DMS53 treated with DMSO at 0.1 percent for 48 hours (cell line): Measurements from ENCODE around the gene ARVCF.
A peak's percentile ranks its signal among the peaks of the same experiment; 100 is the strongest.

Experiments used
- DNase-seq: peaks from one replicate; lab custom pipeline; 2025; ENCODE audit not compliant: unreplicated experiment; lab: John Stamatoyannopoulos, UW

Gene ARVCF

GRCh38 chr22:20016734-20017621 lies at the start of gene ARVCF:
Gene ARVCF (minus strand): TSS chr22:20016823. CDS start chr22:19990794, 26,029 bp downstream.
- peak; percentile 5 for DNase-seq

- DNase-seq, result no peak
Observed at GRCh38 chr22:20065896-20066616, 49.4 kb upstream of the ARVCF start.

GRCh38 chr22:20064545-20065262 lies 48.1 kb upstream of the ARVCF start:
- DNase-seq, result no peak

GRCh38 chr22:20064140-20064480 lies 47.5 kb upstream of the ARVCF start:
- DNase-seq, result no peak

GRCh38 chr22:20063271-20064139 lies 46.9 kb upstream of the ARVCF start:
- no peak for DNase-seq

- no peak for DNase-seq
Observed at GRCh38 chr22:20062766-20063083, 46.1 kb upstream of the ARVCF start.

GRCh38 chr22:20062043-20062765 lies 45.6 kb upstream of the ARVCF start:
- DNase-seq, result no peak

- no peak for DNase-seq
Observed at GRCh38 chr22:20061481-20061861, 44.8 kb upstream of the ARVCF start.

- DNase-seq, result no peak
Observed at GRCh38 chr22:20060700-20061480, 44.3 kb upstream of the ARVCF start.

- DNase-seq, result no peak
Observed at GRCh38 chr22:20058989-20059770, 42.6 kb upstream of the ARVCF start.

- no peak for DNase-seq
Observed at GRCh38 chr22:20057596-20058268, 41.1 kb upstream of the ARVCF start.

- DNase-seq, result no peak
Observed at GRCh38 chr22:20056696-20057386, 40.2 kb upstream of the ARVCF start.

GRCh38 chr22:20056161-20056560 lies 39.5 kb upstream of the ARVCF start:
- DNase-seq, result no peak

GRCh38 chr22:20055654-20056053 lies 39.0 kb upstream of the ARVCF start:
- DNase-seq, result no peak

- DNase-seq, result no peak
Observed at GRCh38 chr22:20055144-20055543, 38.5 kb upstream of the ARVCF start.

GRCh38 chr22:20054485-20054884 lies 37.9 kb upstream of the ARVCF start:
- DNase-seq, result no peak

GRCh38 chr22:20054034-20054427 lies 37.4 kb upstream of the ARVCF start:
- no peak for DNase-seq
